Lower leg skin (tissue), 3 donors: ENCODE data around the gene COG5.

Source experiments
- CTCF ChIP-seq, 3 donors: fragments of 450-650 bp; IDR thresholded peaks; one replicate each; pipeline ENCODE4 v1.5.1; 2016; ENCODE audit warnings: antibody characterized with exemption in 3 of 3, mild to moderate bottlenecking in 3 of 3, moderate library complexity in 2 of 3
- POLR2A ChIP-seq, 2 donors: fragments of 450-650 bp; IDR thresholded peaks; one replicate each; pipeline ENCODE4 v1.6.1; 2016 to 2017; ENCODE audit warnings: antibody characterized with exemption in 2 of 2, mild to moderate bottlenecking in 1 of 2, moderate library complexity in 1 of 2

GRCh38 chr7:107396081-107396480, 167.6 kb downstream of the COG5 start:
- TF ChIP-seq CTCF (IDR thresholded peaks at IDR 0.05), result no peak
- TF ChIP-seq POLR2A (IDR thresholded peaks at IDR 0.05), result no peak
